Lower leg skin (tissue), 4 donors: ENCODE measurements around the gene PVR. TPM values are rescaled to one million over a fixed set of nuclear protein-coding genes. Genes with fewer than 3 reads are reported as not detected.
"Not testable (repeated sequence)": the region's sequence is repeated elsewhere in the genome, so short reads cannot be mapped to it uniquely, and the experiment has no call there.

Experiments used
- DNase-seq, 2 donors: peaks; one replicate each; pipeline ENCODE4 v3.0.0-alpha.2; 2019; ENCODE audit warnings: low spot score in 2 of 2
- H3K4me3 ChIP-seq: fragments of 200-600 bp; sonication (generic); 2 replicates; pipeline ENCODE4 v1.5.1; 2017; ENCODE audit warnings: mild to moderate bottlenecking, low read depth; ENCODE audit not compliant: poor library complexity, severe bottlenecking
- CTCF ChIP-seq, 3 donors: fragments of 450-650 bp; IDR thresholded peaks; one replicate each; pipeline ENCODE4 v1.5.1; 2016; ENCODE audit warnings: antibody characterized with exemption in 3 of 3, mild to moderate bottlenecking in 3 of 3, moderate library complexity in 2 of 3
- POLR2A ChIP-seq, 2 donors: fragments of 450-650 bp; IDR thresholded peaks; one replicate each; pipeline ENCODE4 v1.6.1; 2016 to 2017; ENCODE audit warnings: antibody characterized with exemption in 2 of 2, mild to moderate bottlenecking in 1 of 2, moderate library complexity in 1 of 2
- WGBS, 2 donors: methylation state at CpG; one replicate each; pipeline ENCODE4 v1.1.5; 2018; 5-methylcytosine and 5-hydroxymethylcytosine counted together
- intact Hi-C: fragments of 100-400 bp; cut with DNase I; formaldehyde crosslinking; loops from one replicate; pipeline ENCODE4 v1.15.0; 2023; ENCODE audit warnings: low total_unique reads
- total RNA-seq, 4 donors: library from RNA; depleted of rRNA; stranded (reverse); fragments of >200 nt; gene quantifications; one replicate each; pipeline ENCODE4 v1.1.0, GENCODE V29; 2016

Gene PVR
- total RNA-seq, 4 donors from 2014 or later, result 9.9 to 14.3 (median 12.1) TPM

- TF ChIP-seq POLR2A (IDR thresholded peaks at IDR 0.05) (no peak), CTCF (IDR thresholded peaks at IDR 0.05) (no peak)
- WGBS, 2 donors, result 66 to 69% methylated on average over 3 of the region's 3 CpGs
- no peak for DNase-seq
- intact Hi-C loops, result no loop called here
- no peak overlapping the region for H3K4me3 ChIP-seq
These were observed 35.8 kb upstream of the PVR start for GRCh38 chr19:44607917-44608316.

- no peak overlapping the region for H3K4me3 ChIP-seq
- DNase-seq, result no peak
- intact Hi-C loops, result no loop called here
- WGBS, 2 donors, result 42 to 45% methylated on average over 7 of the region's 7 CpGs
- TF ChIP-seq CTCF (IDR thresholded peaks at IDR 0.05) (no peak), POLR2A (IDR thresholded peaks at IDR 0.05) (no peak)
These were observed 35.3 kb upstream of the PVR start for GRCh38 chr19:44608391-44608821.

- TF ChIP-seq CTCF (IDR thresholded peaks at IDR 0.05) (no peak), POLR2A (IDR thresholded peaks at IDR 0.05) (no peak)
- H3K4me3 ChIP-seq, result no peak overlapping the region
- 79 to 84% methylated on average over 5 of the region's 5 CpGs for WGBS, 2 donors
- DNase-seq, result no peak
- intact Hi-C loops, result no loop called here
These were observed 34.5 kb upstream of the PVR start for GRCh38 chr19:44609219-44609618.

GRCh38 chr19:44610497-44610896, 33.2 kb upstream of the PVR start:
- WGBS, 2 donors, result 71 to 74% methylated on average over 5 of the region's 5 CpGs
- intact Hi-C loops, DNase-seq, H3K4me3 ChIP-seq: not testable (repeated sequence)

GRCh38 chr19:44611812-44612295, 31.9 kb upstream of the PVR start:
- intact Hi-C loops, result no loop called here
- WGBS, 2 donors, result 85 to 87% methylated on average over 2 of the region's 2 CpGs

More at GRCh38 chr19:44611812-44612295, 31.9 kb upstream of the PVR start:
- TF ChIP-seq POLR2A (IDR thresholded peaks at IDR 0.05) (no peak), CTCF (IDR thresholded peaks at IDR 0.05) (no peak)
- no peak overlapping the region for H3K4me3 ChIP-seq
- DNase-seq, result no peak
